HEK293 (cell line): ENCODE measurements around the gene SETD2.

Experiments used
- GFI1B ChIP-seq: fragments of 450-650 bp; formaldehyde crosslinking; IDR thresholded peaks from 2 replicates; pipeline ENCODE4 v1.5.1; 2016; ENCODE audit warnings: missing biosample characterization, missing genetic modification characterization
- GLI2 ChIP-seq: fragments of 450-650 bp; formaldehyde crosslinking; IDR thresholded peaks from 2 replicates; pipeline ENCODE4; 2017; ENCODE audit warnings: missing biosample characterization, missing genetic modification characterization, low read depth, borderline replicate concordance
- GLIS1 ChIP-seq: fragments of 450-650 bp; formaldehyde crosslinking; IDR thresholded peaks from 2 replicates; pipeline ENCODE4 v1.5.1; 2016; ENCODE audit warnings: missing biosample characterization, missing genetic modification characterization
- GLIS2 ChIP-seq: fragments of 450-650 bp; formaldehyde crosslinking; IDR thresholded peaks from 2 replicates; pipeline ENCODE4 v1.5.1; 2016; ENCODE audit warnings: missing biosample characterization, missing genetic modification characterization
- HOXD13 ChIP-seq: sonication (generic); formaldehyde crosslinking; IDR thresholded peaks from 2 replicates; pipeline ENCODE4 v1.8.0; 2022; ENCODE audit warnings: missing genetic modification reagents, borderline replicate concordance
- KLF7 ChIP-seq: fragments of 450-650 bp; formaldehyde crosslinking; IDR thresholded peaks from 2 replicates; pipeline ENCODE4 v1.5.1; 2016; ENCODE audit warnings: missing biosample characterization, missing genetic modification characterization, borderline replicate concordance
- MEIS1 ChIP-seq: sonication (generic); formaldehyde crosslinking; IDR thresholded peaks from 2 replicates; pipeline ENCODE4 v1.8.1; 2022; ENCODE audit warnings: missing genetic modification reagents, mild to moderate bottlenecking, borderline replicate concordance
- OVOL3 ChIP-seq: fragments of 450-650 bp; formaldehyde crosslinking; IDR thresholded peaks from 2 replicates; pipeline ENCODE4 v1.5.1; 2016; ENCODE audit warnings: missing biosample characterization, missing genetic modification characterization
- TSHZ1 ChIP-seq: fragments of 450-650 bp; formaldehyde crosslinking; IDR thresholded peaks from 2 replicates; pipeline ENCODE4 v1.5.1; 2016; ENCODE audit warnings: missing biosample characterization, missing genetic modification characterization, borderline replicate concordance
- WT1 ChIP-seq: fragments of 450-650 bp; formaldehyde crosslinking; IDR thresholded peaks from 2 replicates; pipeline ENCODE4 v1.5.1; 2016; ENCODE audit warnings: missing biosample characterization, missing genetic modification characterization
- ZBTB48 ChIP-seq: fragments of 450-650 bp; formaldehyde crosslinking; IDR thresholded peaks from 2 replicates; pipeline ENCODE4 v1.5.1; 2016; ENCODE audit warnings: missing biosample characterization, missing genetic modification characterization
- ZFP69B ChIP-seq: fragments of 450-650 bp; formaldehyde crosslinking; IDR thresholded peaks from 2 replicates; pipeline ENCODE4 v1.5.1; 2016; ENCODE audit warnings: missing biosample characterization, missing genetic modification characterization
- ZNF138 ChIP-seq: fragments of 450-650 bp; formaldehyde crosslinking; IDR thresholded peaks from 2 replicates; pipeline ENCODE4 v1.5.1; 2016; ENCODE audit warnings: missing biosample characterization, missing genetic modification characterization, borderline replicate concordance
- ZNF169 ChIP-seq: fragments of 450-650 bp; formaldehyde crosslinking; IDR thresholded peaks from 2 replicates; pipeline ENCODE4 v1.5.1; 2016; ENCODE audit warnings: missing biosample characterization, missing genetic modification characterization
- ZNF221 ChIP-seq: fragments of 450-650 bp; formaldehyde crosslinking; IDR thresholded peaks from 2 replicates; pipeline ENCODE4 v1.5.1; 2017; ENCODE audit warnings: missing biosample characterization, missing genetic modification characterization, borderline replicate concordance
- ZNF248 ChIP-seq: fragments of 450-650 bp; formaldehyde crosslinking; IDR thresholded peaks from 2 replicates; pipeline ENCODE4 v1.5.1; 2017; ENCODE audit warnings: missing biosample characterization, missing genetic modification characterization
- ZNF335 ChIP-seq: fragments of 450-650 bp; formaldehyde crosslinking; conservative IDR thresholded peaks from 2 replicates; pipeline ENCODE4 v1.5.1; 2016; ENCODE audit warnings: missing biosample characterization, missing genetic modification characterization
- ZNF350 ChIP-seq: fragments of 450-650 bp; formaldehyde crosslinking; IDR thresholded peaks from 2 replicates; pipeline ENCODE4 v1.5.0; 2017; ENCODE audit warnings: missing biosample characterization, mild to moderate bottlenecking, missing genetic modification characterization
- ZNF404 ChIP-seq: fragments of 450-650 bp; formaldehyde crosslinking; IDR thresholded peaks from 2 replicates; pipeline ENCODE4 v1.5.1; 2017; ENCODE audit warnings: missing biosample characterization, missing genetic modification characterization
- ZNF473 ChIP-seq: fragments of 450-650 bp; formaldehyde crosslinking; IDR thresholded peaks from 2 replicates; pipeline ENCODE4 v1.5.1; 2017; ENCODE audit warnings: missing biosample characterization, missing genetic modification characterization
- ZNF548 ChIP-seq: fragments of 450-650 bp; formaldehyde crosslinking; IDR thresholded peaks from 2 replicates; pipeline ENCODE4 v1.5.1; 2016; ENCODE audit warnings: missing biosample characterization, missing genetic modification characterization
- ZNF561 ChIP-seq: fragments of 450-650 bp; IDR thresholded peaks from 2 replicates; pipeline ENCODE4 v1.5.1; 2018; ENCODE audit warnings: missing biosample characterization, missing genetic modification characterization, borderline replicate concordance
- TF ChIP-seq, protein P1 (sequence below): fragments of 450-650 bp; formaldehyde crosslinking; IDR thresholded peaks from 2 replicates; pipeline ENCODE4 v1.5.1; 2016; ENCODE audit warnings: missing biosample characterization, missing genetic modification characterization, low read depth
- TF ChIP-seq, protein P2 (sequence below): fragments of 450-650 bp; formaldehyde crosslinking; IDR thresholded peaks from 2 replicates; pipeline ENCODE4 v1.5.1; 2016; ENCODE audit warnings: missing biosample characterization, missing genetic modification characterization
- TF ChIP-seq, protein P3 (sequence below): fragments of 450-650 bp; formaldehyde crosslinking; IDR thresholded peaks from 2 replicates; pipeline ENCODE4 v1.5.1; 2016; ENCODE audit warnings: missing biosample characterization, missing genetic modification characterization
- TF ChIP-seq, protein P4 (sequence below): fragments of 450-650 bp; formaldehyde crosslinking; IDR thresholded peaks from 2 replicates; pipeline ENCODE4 v1.5.1; 2016; ENCODE audit warnings: missing biosample characterization, missing genetic modification characterization
- TF ChIP-seq, protein P5 (sequence below): fragments of 450-650 bp; formaldehyde crosslinking; IDR thresholded peaks from 2 replicates; pipeline ENCODE4 v1.5.1; 2016; ENCODE audit warnings: missing biosample characterization, missing genetic modification characterization

The SETD2 gene

GRCh38 chr3:47009225-47010110 lies 154.4 kb downstream of the SETD2 start (continued):
- TF ChIP-seq ZNF561 = no peak
- no peak for TF ChIP-seq ZNF221
- no peak for TF ChIP-seq ZNF138 (tag by site-specific recombination)
- peak; percentile 99 for TF ChIP-seq ZFP69B
- peak; percentile 78 for TF ChIP-seq GLIS1 (tag by site-specific recombination)
- no peak for TF ChIP-seq ZNF350 (tag by site-specific recombination)
- TF ChIP-seq MEIS1 (CRISPR knock-in tag) = no peak
- no peak for TF ChIP-seq WT1 (tag by site-specific recombination)
- TF ChIP-seq OVOL3 = no peak
- TF ChIP-seq HOXD13 (CRISPR knock-in tag) = no peak
- TF ChIP-seq, protein P1, sequence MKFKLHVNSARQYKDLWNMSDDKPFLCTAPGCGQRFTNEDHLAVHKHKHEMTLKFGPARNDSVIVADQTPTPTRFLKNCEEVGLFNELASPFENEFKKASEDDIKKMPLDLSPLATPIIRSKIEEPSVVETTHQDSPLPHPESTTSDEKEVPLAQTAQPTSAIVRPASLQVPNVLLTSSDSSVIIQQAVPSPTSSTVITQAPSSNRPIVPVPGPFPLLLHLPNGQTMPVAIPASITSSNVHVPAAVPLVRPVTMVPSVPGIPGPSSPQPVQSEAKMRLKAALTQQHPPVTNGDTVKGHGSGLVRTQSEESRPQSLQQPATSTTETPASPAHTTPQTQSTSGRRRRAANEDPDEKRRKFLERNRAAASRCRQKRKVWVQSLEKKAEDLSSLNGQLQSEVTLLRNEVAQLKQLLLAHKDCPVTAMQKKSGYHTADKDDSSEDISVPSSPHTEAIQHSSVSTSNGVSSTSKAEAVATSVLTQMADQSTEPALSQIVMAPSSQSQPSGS (tag by site-specific recombination) = no peak
- no peak for TF ChIP-seq KLF7 (tag by site-specific recombination)
- no peak for TF ChIP-seq ZNF169
- TF ChIP-seq, protein P2, sequence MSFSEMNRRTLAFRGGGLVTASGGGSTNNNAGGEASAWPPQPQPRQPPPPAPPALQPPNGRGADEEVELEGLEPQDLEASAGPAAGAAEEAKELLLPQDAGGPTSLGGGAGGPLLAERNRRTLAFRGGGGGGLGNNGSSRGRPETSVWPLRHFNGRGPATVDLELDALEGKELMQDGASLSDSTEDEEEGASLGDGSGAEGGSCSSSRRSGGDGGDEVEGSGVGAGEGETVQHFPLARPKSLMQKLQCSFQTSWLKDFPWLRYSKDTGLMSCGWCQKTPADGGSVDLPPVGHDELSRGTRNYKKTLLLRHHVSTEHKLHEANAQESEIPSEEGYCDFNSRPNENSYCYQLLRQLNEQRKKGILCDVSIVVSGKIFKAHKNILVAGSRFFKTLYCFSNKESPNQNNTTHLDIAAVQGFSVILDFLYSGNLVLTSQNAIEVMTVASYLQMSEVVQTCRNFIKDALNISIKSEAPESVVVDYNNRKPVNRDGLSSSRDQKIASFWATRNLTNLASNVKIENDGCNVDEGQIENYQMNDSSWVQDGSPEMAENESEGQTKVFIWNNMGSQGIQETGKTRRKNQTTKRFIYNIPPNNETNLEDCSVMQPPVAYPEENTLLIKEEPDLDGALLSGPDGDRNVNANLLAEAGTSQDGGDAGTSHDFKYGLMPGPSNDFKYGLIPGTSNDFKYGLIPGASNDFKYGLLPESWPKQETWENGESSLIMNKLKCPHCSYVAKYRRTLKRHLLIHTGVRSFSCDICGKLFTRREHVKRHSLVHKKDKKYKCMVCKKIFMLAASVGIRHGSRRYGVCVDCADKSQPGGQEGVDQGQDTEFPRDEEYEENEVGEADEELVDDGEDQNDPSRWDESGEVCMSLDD (tag by site-specific recombination) = 0 out of 2 replicates have a peak, but pooled peaks have one; percentile 22
- TF ChIP-seq TSHZ1 (tag by site-specific recombination) = no peak
- TF ChIP-seq, protein P3, sequence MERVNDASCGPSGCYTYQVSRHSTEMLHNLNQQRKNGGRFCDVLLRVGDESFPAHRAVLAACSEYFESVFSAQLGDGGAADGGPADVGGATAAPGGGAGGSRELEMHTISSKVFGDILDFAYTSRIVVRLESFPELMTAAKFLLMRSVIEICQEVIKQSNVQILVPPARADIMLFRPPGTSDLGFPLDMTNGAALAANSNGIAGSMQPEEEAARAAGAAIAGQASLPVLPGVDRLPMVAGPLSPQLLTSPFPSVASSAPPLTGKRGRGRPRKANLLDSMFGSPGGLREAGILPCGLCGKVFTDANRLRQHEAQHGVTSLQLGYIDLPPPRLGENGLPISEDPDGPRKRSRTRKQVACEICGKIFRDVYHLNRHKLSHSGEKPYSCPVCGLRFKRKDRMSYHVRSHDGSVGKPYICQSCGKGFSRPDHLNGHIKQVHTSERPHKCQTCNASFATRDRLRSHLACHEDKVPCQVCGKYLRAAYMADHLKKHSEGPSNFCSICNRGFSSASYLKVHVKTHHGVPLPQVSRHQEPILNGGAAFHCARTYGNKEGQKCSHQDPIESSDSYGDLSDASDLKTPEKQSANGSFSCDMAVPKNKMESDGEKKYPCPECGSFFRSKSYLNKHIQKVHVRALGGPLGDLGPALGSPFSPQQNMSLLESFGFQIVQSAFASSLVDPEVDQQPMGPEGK (tag by site-specific recombination) = peak; percentile 83
- TF ChIP-seq ZNF473 (tag by site-specific recombination) = no peak
- TF ChIP-seq, protein P4, sequence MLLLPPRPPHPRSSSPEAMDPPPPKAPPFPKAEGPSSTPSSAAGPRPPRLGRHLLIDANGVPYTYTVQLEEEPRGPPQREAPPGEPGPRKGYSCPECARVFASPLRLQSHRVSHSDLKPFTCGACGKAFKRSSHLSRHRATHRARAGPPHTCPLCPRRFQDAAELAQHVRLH (tag by site-specific recombination) = no peak
- no peak for TF ChIP-seq GFI1B
- TF ChIP-seq GLI2 (tag by site-specific recombination) = no peak
- TF ChIP-seq GLIS2 (tag by site-specific recombination) = peak; percentile 93
- TF ChIP-seq ZNF404 (tag by site-specific recombination) = no peak
- no peak for TF ChIP-seq ZNF335 (tag by site-specific recombination)
- no peak for TF ChIP-seq ZNF548 (tag by site-specific recombination)
- TF ChIP-seq ZNF248 = no peak
- TF ChIP-seq, protein P5, sequence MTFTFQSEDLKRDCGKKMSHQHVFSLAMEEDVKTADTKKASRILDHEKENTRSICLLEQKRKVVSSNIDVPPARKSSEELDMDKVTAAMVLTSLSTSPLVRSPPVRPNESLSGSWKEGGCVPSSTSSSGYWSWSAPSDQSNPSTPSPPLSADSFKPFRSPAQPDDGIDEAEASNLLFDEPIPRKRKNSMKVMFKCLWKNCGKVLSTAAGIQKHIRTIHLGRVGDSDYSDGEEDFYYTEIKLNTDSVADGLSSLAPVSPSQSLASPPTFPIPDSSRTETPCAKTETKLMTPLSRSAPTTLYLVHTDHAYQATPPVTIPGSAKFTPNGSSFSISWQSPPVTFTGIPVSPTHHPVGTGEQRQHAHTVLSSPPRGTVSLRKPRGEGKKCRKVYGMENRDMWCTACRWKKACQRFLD (tag by site-specific recombination) = no peak
- TF ChIP-seq ZBTB48 = no peak
